A549 (cell line): ENCODE results near the gene GALNT3.

Experiments
- CTCF ChIP-seq: fragments of >200 bp; sonication (Bioruptor Twin); formaldehyde crosslinking; IDR thresholded peaks from 3 replicates; pipeline ENCODE4 v1.5.1; 2016
- PHF8 ChIP-seq: fragments of 200-600 bp; sonication (generic); IDR thresholded peaks from 2 replicates; pipeline ENCODE4 v1.6.1; 2016; ENCODE audit warnings: low read depth, mild to moderate bottlenecking, antibody characterized with exemption, moderate library complexity, borderline replicate concordance
- POLR2A ChIP-seq: IDR thresholded peaks from 2 replicates; pipeline ENCODE4 v1.6.1; 2012; ENCODE audit warnings: mild to moderate bottlenecking, low read length
- SREBF2 ChIP-seq: fragments of 450-650 bp; IDR thresholded peaks from 2 replicates; pipeline ENCODE4 v1.6.1; 2014; ENCODE audit warnings: mild to moderate bottlenecking, moderate library complexity

- TF ChIP-seq CTCF (no peak), PHF8 (no peak), POLR2A (no peak), SREBF2 (no peak)
These were observed 16.4 kb downstream of the GALNT3 start for GRCh38 chr2:165777522-165778186.
